ENCODE data around the gene SPHKAP. TPM values are rescaled to one million over a fixed set of nuclear protein-coding genes. Genes with fewer than 3 reads are reported as not detected.
"Not testable (repeated sequence)": the region's sequence is repeated elsewhere in the genome, so short reads cannot be mapped to it uniquely, and the experiment has no call there.

The SPHKAP gene
- total RNA-seq, 2 experiments from 2014 or later, result not detected

- no peak overlapping the region for H3K4me3 Mint-ChIP-seq
- no peak for ATAC-seq (ENCODE audit: poor library complexity)
- no peaks in the 10 kb centered on the region for H3K27me3 Mint-ChIP-seq
- Histone ChIP-seq H3K9me3 (ENCODE audit: control insufficient read depth in 1 of 2, insufficient read depth in 1 of 2, low read length in 2 of 2) (peaks cover 0 to 11% of the 10 kb centered on the region in 2 experiments), H3K36me3 (ENCODE audit: insufficient read depth, low read length) (no peaks in the 10 kb centered on the region), H3K4me3 (ENCODE audit: low read length) (no peak overlapping the region), H3K27me3 (ENCODE audit: control insufficient read depth in 1 of 2, insufficient read depth in 2 of 2, low read length in 2 of 2) (no peaks in the 10 kb centered on the region), H3K4me1 (ENCODE audit: insufficient read depth, low read length) (no peaks in the 10 kb centered on the region), H3K27ac (ENCODE audit: low read depth in 1 of 2, low read length in 2 of 2) (no peak overlapping the region)
- H3K36me3 Mint-ChIP-seq (ENCODE audit: low read depth), result no peaks in the 10 kb centered on the region
- POLR2A ChIA-PET, result no interaction called here
- no peak overlapping the region for H3K27ac Mint-ChIP-seq
- H3K4me1 Mint-ChIP-seq (ENCODE audit: low read depth), result no peaks in the 10 kb centered on the region
- peaks cover 7% of the 10 kb centered on the region for H3K9me3 Mint-ChIP-seq
- CTCF ChIA-PET, result no interaction called here
- no peak for DNase-seq
- intact Hi-C loops (cut with DNase I, micrococcal nuclease), result no loop called here
- TF ChIP-seq CTCF (IDR thresholded peaks at IDR 0.05), result no peak
Observed at GRCh38 chr2:228082571-228082970, 98.9 kb downstream of the SPHKAP start.

DNA sequence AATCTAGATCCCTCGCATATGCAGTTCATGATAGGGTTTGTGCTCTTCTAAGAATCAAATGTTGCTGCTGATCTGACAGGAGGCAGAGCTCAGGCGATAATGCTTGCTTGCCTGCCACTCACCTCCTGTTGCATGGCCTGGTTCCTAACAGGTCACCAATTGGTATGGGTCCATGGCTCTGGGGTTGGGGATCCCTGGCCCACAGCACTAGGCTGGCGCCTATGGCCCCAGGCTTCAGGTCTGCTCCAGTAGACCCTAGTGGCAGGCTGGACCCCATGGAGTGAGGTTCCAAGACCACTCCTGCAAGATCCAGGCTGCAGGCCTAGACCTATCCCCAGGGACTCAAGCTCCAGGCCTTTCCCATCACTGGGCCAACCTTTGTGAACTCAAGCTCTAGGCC lies 102.3 kb downstream of the SPHKAP start:
- no peak overlapping the region for H3K27ac Mint-ChIP-seq
- H3K4me3 ChIP-seq (ENCODE audit: low read length), result no peak overlapping the region
- H3K4me3 Mint-ChIP-seq, result no peak overlapping the region
- H3K36me3 ChIP-seq (ENCODE audit: insufficient read depth, low read length), result no peaks in the 10 kb centered on the region
- POLR2A ChIA-PET, result no interaction called here
- H3K9me3 ChIP-seq (ENCODE audit: control insufficient read depth in 1 of 2, insufficient read depth in 1 of 2, low read length in 2 of 2), result peaks cover 0 to 11% of the 10 kb centered on the region in 2 experiments
- DNase-seq (no peak), ATAC-seq (ENCODE audit: poor library complexity) (no peak)
- no peak for TF ChIP-seq CTCF (IDR thresholded peaks at IDR 0.05)
- peaks cover 10% of the 10 kb centered on the region for H3K9me3 Mint-ChIP-seq
- CTCF ChIA-PET, result no interaction called here
- no peaks in the 10 kb centered on the region for H3K27me3 Mint-ChIP-seq
- no peak overlapping the region for H3K27ac ChIP-seq (ENCODE audit: low read depth in 1 of 2, low read length in 2 of 2)
- H3K4me1 Mint-ChIP-seq (ENCODE audit: low read depth), result no peaks in the 10 kb centered on the region
- no peaks in the 10 kb centered on the region for H3K36me3 Mint-ChIP-seq (ENCODE audit: low read depth)
- no peaks in the 10 kb centered on the region for H3K27me3 ChIP-seq (ENCODE audit: control insufficient read depth in 1 of 2, insufficient read depth in 2 of 2, low read length in 2 of 2)
- H3K4me1 ChIP-seq (ENCODE audit: insufficient read depth, low read length), result no peaks in the 10 kb centered on the region
- intact Hi-C loops (cut with DNase I, micrococcal nuclease), result no loop called here

GRCh38 chr2:228076695-228077094 lies 104.8 kb downstream of the SPHKAP start:
- CTCF ChIA-PET; H3K4me3 ChIP-seq (ENCODE audit: low read length); H3K27ac Mint-ChIP-seq; H3K36me3 Mint-ChIP-seq (ENCODE audit: low read depth); H3K36me3 ChIP-seq (ENCODE audit: insufficient read depth, low read length); ATAC-seq (ENCODE audit: poor library complexity); intact Hi-C loops (cut with DNase I, micrococcal nuclease); H3K27ac ChIP-seq (ENCODE audit: low read depth in 1 of 2, low read length in 2 of 2); H3K27me3 Mint-ChIP-seq; H3K9me3 Mint-ChIP-seq; DNase-seq; H3K27me3 ChIP-seq (ENCODE audit: control insufficient read depth in 1 of 2, insufficient read depth in 2 of 2, low read length in 2 of 2); H3K4me3 Mint-ChIP-seq; H3K4me1 Mint-ChIP-seq (ENCODE audit: low read depth); POLR2A ChIA-PET; H3K4me1 ChIP-seq (ENCODE audit: insufficient read depth, low read length): not testable (repeated sequence)
- peaks cover 0 to 11% of the 10 kb centered on the region in 2 experiments for H3K9me3 ChIP-seq (ENCODE audit: control insufficient read depth in 1 of 2, insufficient read depth in 1 of 2, low read length in 2 of 2)

- Histone ChIP-seq H3K4me1 (ENCODE audit: insufficient read depth, low read length) (no peaks in the 10 kb centered on the region), H3K27me3 (ENCODE audit: control insufficient read depth in 1 of 2, insufficient read depth in 2 of 2, low read length in 2 of 2) (no peaks in the 10 kb centered on the region), H3K27ac (ENCODE audit: low read depth in 1 of 2, low read length in 2 of 2) (no peak overlapping the region), H3K4me3 (ENCODE audit: low read length) (no peak overlapping the region), H3K9me3 (ENCODE audit: control insufficient read depth in 1 of 2, insufficient read depth in 1 of 2, low read length in 2 of 2) (no peaks in the 10 kb centered on the region), H3K36me3 (ENCODE audit: insufficient read depth, low read length) (no peaks in the 10 kb centered on the region)
- Mint-ChIP-seq H3K9me3 (peaks cover 3% of the 10 kb centered on the region), H3K27me3 (no peaks in the 10 kb centered on the region), H3K27ac (no peak overlapping the region), H3K4me3 (no peak overlapping the region), H3K4me1 (ENCODE audit: low read depth) (no peaks in the 10 kb centered on the region), H3K36me3 (ENCODE audit: low read depth) (no peaks in the 10 kb centered on the region)
- DNase-seq (no peak), ATAC-seq (ENCODE audit: poor library complexity) (no peak)
- intact Hi-C loops (cut with DNase I, micrococcal nuclease), result no loop called here
- POLR2A ChIA-PET, result no interaction called here
- CTCF ChIA-PET, result no interaction called here
- TF ChIP-seq CTCF (IDR thresholded peaks at IDR 0.05), result no peak
Observed at GRCh38 chr2:228072669-228073068, 108.8 kb downstream of the SPHKAP start.
